NCI-H2196 treated with DMSO at 0.1 percent for 48 hours (cell line): Measurements from ENCODE around the gene VPS13D.

Experiments used
- DNase-seq: peaks from one replicate; lab custom pipeline; 2025; ENCODE audit not compliant: unreplicated experiment; lab: John Stamatoyannopoulos, UW

VPS13D gene

DNA sequence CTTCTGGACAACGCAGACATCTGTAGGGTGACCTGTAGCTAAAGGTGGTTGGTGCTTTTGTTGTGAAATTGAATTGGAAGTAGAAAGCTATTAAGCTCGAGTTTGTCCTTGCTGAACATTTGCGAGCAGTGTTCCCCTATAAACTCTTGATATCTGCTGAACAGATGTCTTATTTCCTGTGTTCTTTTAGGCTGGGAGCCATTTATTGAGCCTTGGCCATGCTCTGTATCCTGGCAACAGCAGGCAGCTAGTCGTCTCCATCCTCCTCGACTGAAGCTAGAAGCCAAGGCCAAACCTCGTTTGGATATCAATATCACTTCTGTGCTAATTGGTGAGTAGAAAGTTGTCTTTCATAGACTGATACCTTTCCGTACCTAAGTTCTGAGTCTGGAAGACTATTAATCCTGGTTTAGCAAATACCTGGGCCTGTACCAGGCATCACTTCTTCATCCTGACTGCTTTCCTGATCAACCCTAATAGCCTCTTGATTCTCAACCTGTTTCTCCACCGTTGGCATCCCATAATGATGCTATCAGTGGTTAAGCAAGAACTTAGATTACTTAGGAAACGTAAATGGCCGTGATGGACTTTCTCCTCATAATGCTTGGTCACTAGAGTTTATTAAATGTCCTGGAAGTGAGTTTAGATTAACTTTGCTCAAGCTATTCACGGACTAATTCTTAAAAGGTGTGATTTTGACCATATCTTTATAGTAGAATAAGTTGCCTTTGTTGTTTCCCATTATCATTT lies 103.4 kb downstream of the VPS13D start:
- no peak for DNase-seq

GRCh38 chr1:12335815-12336214 lies 106.0 kb downstream of the VPS13D start:
- no peak for DNase-seq

DNA sequence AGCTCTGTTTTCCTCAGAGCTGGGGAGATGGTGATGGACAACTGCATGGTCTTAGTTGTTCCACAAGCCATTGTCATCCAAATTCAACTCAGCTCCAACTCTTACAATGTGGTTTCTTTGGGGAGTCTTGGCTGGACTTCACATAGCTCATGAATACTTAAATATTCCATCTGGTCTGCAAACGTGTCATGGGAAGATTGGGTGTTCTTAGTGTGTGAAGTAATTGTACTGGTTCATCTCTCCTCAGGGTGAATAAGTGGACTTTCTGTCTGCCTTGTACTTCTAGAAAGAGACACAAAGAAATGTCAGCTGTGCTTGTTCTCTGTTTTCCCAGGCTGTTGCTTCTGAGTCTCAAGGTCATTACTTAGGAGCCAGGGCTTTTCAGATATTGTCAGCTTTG lies 106.6 kb downstream of the VPS13D start:
- no peak for DNase-seq

DNA sequence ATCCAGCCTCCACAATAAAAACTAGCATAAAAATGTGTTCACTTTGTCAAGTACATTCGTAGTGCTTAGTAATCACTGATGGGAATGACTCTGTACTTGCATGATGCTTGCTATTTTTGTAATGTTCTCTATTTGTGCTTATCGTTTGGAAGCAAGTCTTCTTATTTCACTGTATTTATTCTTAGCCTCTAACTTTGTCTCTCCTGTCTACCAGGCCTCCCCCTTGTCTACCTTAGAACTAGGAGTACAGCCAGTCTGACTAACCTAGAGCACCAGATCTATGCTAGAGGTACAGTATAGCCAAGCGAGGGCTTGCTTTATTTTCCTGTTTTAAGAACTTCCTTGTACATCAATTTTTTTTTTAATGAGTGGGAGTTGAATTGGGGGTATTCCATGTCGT lies 108.2 kb downstream of the VPS13D start:
- no peak for DNase-seq

GRCh38 chr1:12338823-12339222 lies 109.0 kb downstream of the VPS13D start:
- no peak for DNase-seq

DNA sequence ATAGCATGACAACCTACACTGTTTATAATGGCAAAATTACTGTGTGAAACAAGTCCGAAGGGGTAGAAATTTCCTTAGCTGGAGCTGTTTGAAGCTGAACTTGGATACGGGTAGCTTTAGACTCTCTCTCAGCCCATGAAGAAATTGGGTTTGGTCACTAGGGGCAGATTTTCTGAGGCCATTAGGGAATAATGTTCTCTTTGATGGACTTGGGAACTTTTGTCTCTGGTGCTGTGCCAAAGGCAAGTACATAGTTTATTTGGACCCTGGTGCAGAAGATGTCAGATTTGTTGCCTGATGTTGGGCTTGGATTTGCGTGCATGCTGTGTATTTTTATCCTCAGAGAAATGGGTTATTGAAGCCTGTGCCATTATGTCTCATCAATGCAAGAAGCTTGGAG lies 109.6 kb downstream of the VPS13D start:
- DNase-seq = no peak

DNA sequence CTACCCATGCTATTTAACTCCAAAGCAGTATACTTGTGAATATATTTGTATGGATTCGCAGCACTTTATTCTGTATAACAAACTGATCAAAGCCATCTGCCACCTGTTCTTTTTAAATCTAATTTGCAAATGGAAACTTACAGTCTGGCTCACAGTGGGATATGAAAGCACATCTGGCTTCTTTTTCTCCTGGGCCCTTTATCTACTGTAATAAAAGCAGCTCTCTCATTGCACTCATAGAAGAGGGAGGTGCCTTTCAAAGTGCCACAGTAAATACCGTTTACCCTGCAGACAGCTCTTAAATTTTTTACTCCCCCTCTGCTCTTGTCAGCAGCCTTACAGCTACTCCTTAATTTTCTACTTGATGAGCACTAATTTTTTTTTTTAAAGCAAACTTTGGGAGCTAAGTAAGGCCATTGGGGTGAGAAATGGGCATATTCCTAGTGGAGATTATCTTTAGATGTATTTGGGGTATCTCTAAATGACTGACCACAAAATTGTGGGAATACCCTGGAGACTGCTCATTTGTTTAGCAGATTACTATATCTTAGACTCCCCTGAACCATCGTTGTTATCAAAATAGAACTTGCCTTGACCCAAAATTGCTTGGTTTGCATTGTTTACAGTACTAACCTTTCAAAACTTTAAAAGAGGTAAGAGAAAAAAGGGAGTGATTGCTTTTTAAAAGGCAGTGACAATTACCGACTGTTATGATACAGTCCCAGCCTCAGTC lies 110.1 kb downstream of the VPS13D start:
- no peak for DNase-seq

DNA sequence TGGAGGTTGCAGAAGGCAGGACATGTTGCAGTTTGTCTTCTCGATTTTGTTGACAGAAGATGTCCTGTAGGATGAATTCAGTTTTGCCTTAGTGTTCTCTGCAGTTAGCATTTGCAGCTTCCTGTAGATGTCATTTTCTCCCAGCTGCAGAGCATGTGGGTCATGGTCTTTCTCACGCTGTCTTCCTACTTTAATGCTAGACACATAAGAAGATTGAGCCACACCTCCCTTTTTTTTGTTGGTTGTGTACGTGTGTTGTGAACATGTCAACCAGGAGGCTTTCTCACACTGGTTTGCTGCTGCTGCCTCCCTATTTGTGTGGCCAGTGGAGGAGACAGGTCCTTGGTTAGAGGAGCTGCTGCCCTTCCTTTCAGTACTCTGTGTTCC lies 110.7 kb downstream of the VPS13D start:
- DNase-seq = no peak

- no peak for DNase-seq
Measured at GRCh38 chr1:12341667-12342066, 111.8 kb downstream of the VPS13D start.

DNA sequence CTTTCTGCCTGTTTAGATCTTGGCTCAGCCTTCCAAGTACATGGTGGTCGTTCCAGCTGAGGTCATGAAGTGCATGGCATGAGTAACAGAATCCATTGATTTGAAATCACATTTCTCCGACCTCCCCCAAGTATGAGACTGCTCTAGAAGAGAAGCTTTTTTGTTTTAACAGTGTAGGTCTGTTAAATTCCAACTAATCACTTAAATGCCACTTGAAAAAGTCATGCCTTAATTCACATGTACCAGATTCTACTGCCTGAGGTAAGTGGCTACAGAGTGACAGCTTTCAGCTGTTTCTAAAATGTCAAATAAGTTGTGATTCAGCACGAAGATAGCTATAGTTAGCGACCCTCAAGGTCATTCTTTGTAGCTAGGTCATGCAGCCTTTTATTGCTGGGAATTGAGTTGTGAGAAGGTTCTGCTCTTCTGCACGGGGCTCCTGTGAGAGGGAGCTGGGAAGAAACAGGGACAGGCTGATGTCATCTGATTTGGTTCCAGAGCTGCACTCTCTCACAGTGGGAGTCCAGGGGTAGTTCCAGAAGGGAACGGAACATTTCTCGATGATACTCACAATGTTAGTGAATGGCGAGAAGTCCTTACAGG lies 112.7 kb downstream of the VPS13D start:
- no peak for DNase-seq

DNA sequence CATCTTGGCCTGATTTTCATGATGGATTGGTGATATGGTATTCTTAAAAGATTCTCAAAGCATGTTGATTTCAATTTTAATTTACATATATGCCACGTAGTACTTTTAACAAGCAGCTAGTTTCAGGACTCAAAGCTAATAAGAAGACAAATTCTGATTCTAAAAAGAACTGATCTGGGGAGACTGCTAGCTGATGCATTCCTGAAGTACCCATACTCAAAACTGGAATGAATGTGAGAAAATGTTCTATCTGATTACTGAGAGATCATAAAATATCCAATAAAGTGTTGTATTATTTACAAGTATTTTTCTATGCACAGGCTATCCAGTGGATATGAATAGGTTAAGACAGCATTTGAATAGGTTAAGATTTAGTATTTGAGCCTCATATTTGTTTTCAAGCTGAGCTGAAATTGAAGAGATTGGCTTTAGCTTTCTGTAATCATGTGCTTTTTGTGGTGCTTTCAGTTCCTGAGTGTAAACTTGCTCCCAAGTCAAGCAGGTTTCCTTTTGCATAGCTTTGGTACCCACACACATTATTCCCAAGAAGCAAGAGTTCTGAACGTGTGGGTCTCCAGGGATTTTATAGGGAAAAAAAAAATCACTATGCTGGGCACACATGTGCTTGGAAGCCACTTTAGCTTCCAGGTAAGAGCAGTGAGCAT lies 114.1 kb downstream of the VPS13D start:
- DNase-seq = no peak

DNA sequence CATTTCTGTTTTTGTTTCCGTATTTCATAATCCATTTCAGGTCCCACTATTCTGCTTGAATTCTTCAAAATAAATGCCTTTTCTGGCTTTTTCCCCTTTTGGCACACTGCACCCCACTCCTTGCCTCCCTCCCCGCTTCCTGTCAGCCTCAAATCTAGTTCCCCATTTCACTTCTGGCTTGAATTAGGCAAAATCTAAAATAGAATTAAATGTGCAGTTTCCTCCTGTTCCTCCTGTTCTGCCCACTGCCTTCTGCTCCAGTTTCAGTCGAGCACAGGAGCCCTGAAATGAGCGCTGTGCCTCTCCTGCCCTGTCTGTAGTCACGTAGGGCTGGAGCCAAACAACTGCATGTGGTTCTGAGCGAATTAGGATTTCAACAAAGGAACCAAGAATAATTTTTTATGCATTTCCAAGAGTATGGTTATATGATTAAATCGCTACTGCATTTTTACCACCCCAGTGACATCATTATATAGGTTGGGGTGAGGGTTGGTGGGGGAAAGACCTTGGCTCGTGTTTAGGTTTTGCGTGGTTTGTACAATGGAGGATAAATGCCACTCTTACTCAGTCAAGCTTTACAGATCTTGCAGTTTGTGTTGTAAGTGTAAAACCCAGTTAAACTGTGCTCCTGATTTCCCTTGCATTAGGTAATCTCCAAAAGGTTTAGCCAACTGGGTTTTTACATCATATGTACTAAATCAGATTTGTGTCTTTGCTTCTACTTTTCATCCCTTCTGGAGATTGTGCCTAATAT lies 114.9 kb downstream of the VPS13D start:
- DNase-seq = no peak

DNA sequence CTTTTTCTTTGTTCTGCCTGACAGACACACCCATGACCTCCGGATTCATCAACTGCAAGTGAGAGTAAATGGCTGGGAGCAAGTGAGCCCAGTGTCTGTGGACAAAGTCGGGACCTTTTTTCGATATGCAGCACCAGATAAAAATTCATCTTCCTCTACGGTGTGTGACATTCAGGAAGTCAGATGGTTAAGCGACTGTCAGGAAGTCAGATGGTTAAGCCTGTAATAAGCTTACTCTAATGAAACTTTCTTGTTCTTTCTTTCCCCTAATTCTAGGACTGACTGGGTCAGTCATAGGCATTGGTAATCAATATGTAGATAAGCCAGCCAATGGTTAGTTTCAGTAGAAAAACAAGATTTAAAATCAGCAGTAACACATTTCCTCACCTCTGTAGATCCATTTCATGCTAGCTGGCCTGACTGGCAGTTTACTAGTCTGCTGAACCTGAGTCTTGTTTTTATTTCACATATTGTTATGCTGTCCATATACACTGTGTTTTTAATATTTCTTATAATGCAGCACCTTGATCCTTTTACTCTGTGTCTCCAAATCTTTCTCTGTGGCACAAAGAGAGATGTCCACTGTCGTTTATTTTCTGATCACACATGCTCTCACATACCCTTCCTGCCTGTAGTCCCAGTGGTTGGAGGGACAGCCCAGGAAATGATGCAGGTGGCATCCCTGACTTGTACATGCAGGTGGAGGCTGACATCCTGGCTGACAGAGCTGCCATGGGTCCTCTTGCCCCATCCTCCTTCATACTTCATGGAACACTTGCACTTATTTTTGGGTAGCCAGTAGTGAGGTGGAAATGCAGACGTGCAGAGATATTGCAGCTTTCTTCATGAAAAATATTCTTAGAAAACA lies 115.8 kb downstream of the VPS13D start:
- no peak for DNase-seq

DNA sequence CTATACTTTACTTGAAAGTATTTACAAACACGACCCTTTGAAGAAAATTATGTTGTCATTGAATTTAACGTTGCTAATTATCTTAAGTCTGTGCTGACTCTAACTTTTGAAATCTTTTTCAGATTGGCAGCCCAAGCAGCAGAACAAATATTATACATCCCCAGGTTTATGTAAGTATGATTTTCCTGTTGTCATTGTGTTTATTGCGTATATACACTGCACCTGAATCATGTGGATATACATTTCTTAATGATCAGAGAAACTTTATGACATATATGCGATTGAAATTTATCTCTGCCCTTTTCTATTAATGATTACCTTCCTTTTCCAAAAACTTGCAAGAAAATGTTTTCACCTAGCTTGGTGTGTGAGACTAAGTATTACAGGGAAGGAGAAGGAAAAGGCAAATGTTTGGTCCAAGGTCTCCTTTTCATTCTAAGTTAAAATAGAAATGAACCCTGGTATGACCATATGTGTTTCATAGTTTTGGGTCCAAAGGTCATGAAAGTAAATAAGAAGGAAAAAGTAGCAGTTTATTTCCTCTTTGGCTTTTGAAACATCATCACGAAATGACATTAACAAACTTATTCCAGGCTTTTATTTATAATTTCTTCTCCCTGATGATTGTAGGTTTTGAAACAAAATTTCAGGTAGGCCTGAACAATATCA lies 116.8 kb downstream of the VPS13D start:
- no peak for DNase-seq

GRCh38 chr1:12348113-12348512 lies 118.3 kb downstream of the VPS13D start:
- DNase-seq = no peak

- DNase-seq = no peak
Measured at GRCh38 chr1:12353981-12354380, 124.2 kb downstream of the VPS13D start.

DNA sequence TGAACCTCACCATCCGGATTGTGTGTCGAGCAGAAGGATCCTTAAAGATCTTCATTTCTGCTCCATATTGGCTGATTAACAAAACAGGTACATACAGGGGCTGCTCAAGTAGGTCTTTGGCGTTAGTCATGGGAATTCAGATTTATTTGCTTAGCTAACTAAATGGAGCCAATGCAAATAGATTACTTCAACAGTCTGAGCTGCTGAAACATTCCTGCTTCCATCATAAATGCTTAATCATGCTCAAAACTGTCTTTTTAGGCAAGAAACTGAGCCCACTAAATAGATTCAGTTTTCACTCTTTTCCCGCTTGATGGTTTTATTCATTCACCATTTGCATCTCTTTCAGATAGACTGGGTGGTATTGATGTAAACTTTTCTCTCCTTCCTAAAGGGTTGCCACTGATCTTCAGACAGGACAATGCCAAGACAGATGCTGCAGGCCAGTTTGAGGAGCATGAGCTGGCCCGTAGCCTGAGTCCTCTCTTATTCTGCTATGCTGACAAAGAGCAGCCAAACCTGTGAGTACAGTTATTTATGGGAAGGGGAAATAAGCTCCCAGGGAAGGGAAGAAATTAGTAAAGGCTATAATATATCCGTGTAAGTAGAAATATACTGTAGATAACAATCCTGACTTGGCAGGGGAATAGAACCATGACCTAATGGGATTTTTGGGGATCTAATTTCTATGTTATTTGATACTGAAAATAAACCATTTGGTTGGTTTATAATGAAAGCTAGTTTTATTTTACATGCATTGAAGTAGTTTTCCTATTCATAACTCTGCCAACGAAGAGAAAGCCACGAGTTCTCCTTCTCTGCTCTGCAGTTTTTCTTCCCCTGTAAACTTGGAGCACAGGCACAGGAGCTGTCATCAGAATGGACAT lies 126.4 kb downstream of the VPS13D start:
- peak; percentile 26 for DNase-seq

GRCh38 chr1:12358499-12358898 lies 128.7 kb downstream of the VPS13D start:
- DNase-seq = no peak
